ENCODE measurements around the gene PRRT3. TPM values are rescaled to one million over a fixed set of nuclear protein-coding genes. Genes with fewer than 3 reads are reported as not detected.
"Not testable (repeated sequence)": the region's sequence is repeated elsewhere in the genome, so short reads cannot be mapped to it uniquely, and the experiment has no call there.

The PRRT3 gene
- total RNA-seq, 2 experiments from 2014 or later = 5.6 to 5.7 TPM

GRCh38 chr3:9942164-9942563 lies 10.0 kb downstream of the PRRT3 start:
- DNase-seq = no peak
- Mint-ChIP-seq H3K9me3 (no peaks in the 10 kb centered on the region), H3K4me1 (ENCODE audit: low read depth) (peaks cover 6% of the 10 kb centered on the region), H3K27me3 (no peaks in the 10 kb centered on the region), H3K36me3 (ENCODE audit: low read depth) (peaks cover 4% of the 10 kb centered on the region), H3K4me3 (no peak overlapping the region), H3K27ac (no peak overlapping the region)
- ChIA-PET POLR2A (interaction anchor here (0.8 kb wide), 2 partner anchors 8 to 10 kb away, joined by 3 read pairs; no protein-coding TSS in a partner anchor), CTCF (interaction anchor here (0.8 to 1.7 kb wide), 2 partner anchors 9 to 24 kb away, joined by 3 to 7 read pairs; partner anchors contain the start of gene CRELD1)
- no peak for ATAC-seq
- intact Hi-C loops (cut with micrococcal nuclease) = no loop called here
- TF ChIP-seq CTCF (IDR thresholded peaks at IDR 0.05) = no peak

- Mint-ChIP-seq H3K27ac (no peak overlapping the region), H3K4me1 (ENCODE audit: low read depth) (peaks cover 10% of the 10 kb centered on the region), H3K9me3 (no peaks in the 10 kb centered on the region), H3K4me3 (no peak overlapping the region), H3K36me3 (ENCODE audit: low read depth) (peaks cover 1% of the 10 kb centered on the region), H3K27me3 (no peaks in the 10 kb centered on the region)
- ChIA-PET POLR2A (no interaction called here), CTCF (no interaction called here)
- DNase-seq (no peak), ATAC-seq (no peak)
- TF ChIP-seq CTCF (IDR thresholded peaks at IDR 0.05) = no peak
- intact Hi-C loops (cut with micrococcal nuclease) = no loop called here
Observed at GRCh38 chr3:9940746-9941145, 11.5 kb downstream of the PRRT3 start.

GRCh38 chr3:9939906-9940305 lies 12.3 kb downstream of the PRRT3 start:
- not testable (repeated sequence) for H3K9me3 Mint-ChIP-seq

GRCh38 chr3:9938966-9939365 lies 13.2 kb downstream of the PRRT3 start:
- ATAC-seq (no peak), DNase-seq (no peak)
- H3K4me3 Mint-ChIP-seq = no peak overlapping the region
- ChIA-PET POLR2A (no interaction called here), CTCF (interaction anchor here (1.3 kb wide), 1 partner anchor 8 kb away, joined by 4 read pairs; no protein-coding TSS in a partner anchor)
- peaks cover 1% of the 10 kb centered on the region for H3K36me3 Mint-ChIP-seq (ENCODE audit: low read depth)
- peaks cover 23% of the 10 kb centered on the region for H3K4me1 Mint-ChIP-seq (ENCODE audit: low read depth)
- H3K27ac Mint-ChIP-seq = no peak overlapping the region
- TF ChIP-seq CTCF (IDR thresholded peaks at IDR 0.05) = no peak
- no peaks in the 10 kb centered on the region for H3K9me3 Mint-ChIP-seq
- intact Hi-C loops (cut with micrococcal nuclease) = no loop called here
- no peaks in the 10 kb centered on the region for H3K27me3 Mint-ChIP-seq

More at GRCh38 chr3:9939906-9940305, 12.3 kb downstream of the PRRT3 start:
- H3K27ac Mint-ChIP-seq; CTCF ChIA-PET; ATAC-seq; H3K36me3 Mint-ChIP-seq (ENCODE audit: low read depth); intact Hi-C loops (cut with micrococcal nuclease); H3K4me3 Mint-ChIP-seq; DNase-seq; H3K27me3 Mint-ChIP-seq: not testable (repeated sequence)
- H3K4me1 Mint-ChIP-seq (ENCODE audit: low read depth) = peaks cover 16% of the 10 kb centered on the region
- POLR2A ChIA-PET = interaction anchor here (0.7 to 0.9 kb wide), 2 partner anchors 10 to 148 kb away, joined by 3 read pairs; no protein-coding TSS in a partner anchor

GRCh38 chr3:9937486-9938238 lies 14.5 kb downstream of the PRRT3 start:
- TF ChIP-seq CTCF (IDR thresholded peaks at IDR 0.05) = no peak
- ChIA-PET CTCF (interaction anchor here (1.3 kb wide), 1 partner anchor 9 kb away, joined by 4 read pairs; no protein-coding TSS in a partner anchor), POLR2A (no interaction called here)
- intact Hi-C loops (cut with micrococcal nuclease) = no loop called here
- ATAC-seq = no peak
- Mint-ChIP-seq H3K27ac (no peak overlapping the region), H3K9me3 (no peaks in the 10 kb centered on the region), H3K4me3 (no peak overlapping the region), H3K4me1 (ENCODE audit: low read depth) (peaks cover 23% of the 10 kb centered on the region), H3K27me3 (no peaks in the 10 kb centered on the region), H3K36me3 (ENCODE audit: low read depth) (peaks cover 1% of the 10 kb centered on the region)
- DNase-seq = no peak
